ENCODE results near the gene PGA5.

DNA sequence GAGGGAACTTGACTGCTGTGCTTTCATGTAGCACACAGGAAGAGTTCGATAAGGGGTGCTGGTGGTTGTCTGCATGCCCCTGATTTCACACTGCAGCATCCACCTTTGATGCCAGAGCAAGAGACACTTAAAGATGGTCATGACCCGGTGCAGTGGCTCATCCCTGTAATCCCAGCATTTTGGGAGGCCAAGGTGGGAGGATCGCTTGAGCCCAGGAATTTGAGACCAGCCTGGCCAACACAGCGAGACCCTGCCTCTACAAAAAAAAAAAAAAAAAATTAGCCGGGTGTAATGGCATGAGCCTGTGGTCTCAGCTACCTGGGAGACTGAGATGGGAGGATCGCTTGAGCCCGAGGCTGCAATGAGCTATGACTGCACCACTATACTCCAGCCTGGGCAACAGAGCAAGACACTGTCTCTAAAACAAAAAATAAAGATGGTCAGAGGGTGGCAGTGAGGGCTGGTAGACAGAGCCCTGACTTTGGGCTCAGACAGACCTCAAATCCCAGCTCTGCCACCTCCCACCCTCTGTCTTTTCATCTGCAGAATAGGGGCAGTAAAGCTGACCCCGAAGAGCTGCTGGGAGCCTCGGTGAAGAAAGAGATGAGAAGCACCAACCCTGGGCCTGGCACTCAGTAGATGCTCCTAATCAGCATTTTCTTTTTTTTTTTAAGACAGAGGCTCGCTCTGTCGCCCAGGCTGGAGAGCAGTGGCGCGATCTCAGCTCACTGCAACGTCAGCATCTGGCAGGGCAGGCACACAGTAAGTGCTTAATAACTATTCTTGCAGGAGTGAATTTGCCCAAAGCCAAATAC lies 36.4 kb downstream of the PGA5 start:
- TF ChIP-seq, protein P1, sequence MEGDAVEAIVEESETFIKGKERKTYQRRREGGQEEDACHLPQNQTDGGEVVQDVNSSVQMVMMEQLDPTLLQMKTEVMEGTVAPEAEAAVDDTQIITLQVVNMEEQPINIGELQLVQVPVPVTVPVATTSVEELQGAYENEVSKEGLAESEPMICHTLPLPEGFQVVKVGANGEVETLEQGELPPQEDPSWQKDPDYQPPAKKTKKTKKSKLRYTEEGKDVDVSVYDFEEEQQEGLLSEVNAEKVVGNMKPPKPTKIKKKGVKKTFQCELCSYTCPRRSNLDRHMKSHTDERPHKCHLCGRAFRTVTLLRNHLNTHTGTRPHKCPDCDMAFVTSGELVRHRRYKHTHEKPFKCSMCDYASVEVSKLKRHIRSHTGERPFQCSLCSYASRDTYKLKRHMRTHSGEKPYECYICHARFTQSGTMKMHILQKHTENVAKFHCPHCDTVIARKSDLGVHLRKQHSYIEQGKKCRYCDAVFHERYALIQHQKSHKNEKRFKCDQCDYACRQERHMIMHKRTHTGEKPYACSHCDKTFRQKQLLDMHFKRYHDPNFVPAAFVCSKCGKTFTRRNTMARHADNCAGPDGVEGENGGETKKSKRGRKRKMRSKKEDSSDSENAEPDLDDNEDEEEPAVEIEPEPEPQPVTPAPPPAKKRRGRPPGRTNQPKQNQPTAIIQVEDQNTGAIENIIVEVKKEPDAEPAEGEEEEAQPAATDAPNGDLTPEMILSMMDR (conservative IDR thresholded peaks at IDR 0.05; ENCODE audit: low read length) = no peak
- TF ChIP-seq EZH2phosphoT487 (IDR thresholded peaks at IDR 0.05; ENCODE audit: borderline replicate concordance) = no peak

Measured in Loucy (cell line).